Effector memory CD8-positive, alpha-beta T cell (primary cell): ENCODE measurements around the gene FOXL1.

Experiments
- ATAC-seq: fragments of 150-1000 bp; cut with Tn5 transposase; replicated peaks from 2 replicates; pipeline ENCODE4 v1.10.0; 2021; ENCODE audit warnings: mild to moderate bottlenecking, moderate library complexity
- DNase-seq, 3 experiments: peaks; one replicate each; pipeline ENCODE4 v3.0.0; 2021
- H3K27ac Mint-ChIP-seq, 2 donors: one replicate each; pipeline ENCODE4 v1.8.0; 2022; ENCODE audit warnings: mild to moderate bottlenecking in 2 of 2, mixed read lengths in 2 of 2, moderate library complexity in 2 of 2
- H3K27me3 Mint-ChIP-seq, 2 donors: one replicate each; pipeline ENCODE4 v1.8.0; 2022; ENCODE audit warnings: mixed read lengths in 2 of 2
- H3K36me3 Mint-ChIP-seq: one replicate; pipeline ENCODE4 v1.8.0; 2022; ENCODE audit warnings: mild to moderate bottlenecking, moderate library complexity, mixed read lengths; ENCODE audit not compliant: insufficient read depth
- H3K4me1 Mint-ChIP-seq, 2 donors: one replicate each; pipeline ENCODE4 v1.8.0; 2022; ENCODE audit warnings: low read depth in 2 of 2, mixed read lengths in 2 of 2
- H3K4me3 Mint-ChIP-seq, 2 donors: one replicate each; pipeline ENCODE4 v1.8.0; 2022; ENCODE audit warnings: mild to moderate bottlenecking in 2 of 2, mixed read lengths in 2 of 2, moderate library complexity in 2 of 2
- H3K9me3 Mint-ChIP-seq, 2 donors: one replicate each; pipeline ENCODE4 v1.8.0; 2022; ENCODE audit warnings: mixed read lengths in 2 of 2

Gene FOXL1

GRCh38 chr16:86567701-86568581 is 10.4 kb upstream of the FOXL1 start:
- no peaks in the 10 kb centered on the region for H3K9me3 Mint-ChIP-seq
- H3K27ac Mint-ChIP-seq, result no peak overlapping the region
- no peak for DNase-seq
- H3K27me3 Mint-ChIP-seq, result peaks cover 55 to 85% of the 10 kb centered on the region in 2 donors
- peaks cover 8 to 14% of the 10 kb centered on the region in 2 donors for H3K4me1 Mint-ChIP-seq
- no peak for ATAC-seq
- peaks cover 9% of the 10 kb centered on the region for H3K36me3 Mint-ChIP-seq
- peak overlapping the region in 1 of 2 donors; percentile 47 for H3K4me3 Mint-ChIP-seq

DNA sequence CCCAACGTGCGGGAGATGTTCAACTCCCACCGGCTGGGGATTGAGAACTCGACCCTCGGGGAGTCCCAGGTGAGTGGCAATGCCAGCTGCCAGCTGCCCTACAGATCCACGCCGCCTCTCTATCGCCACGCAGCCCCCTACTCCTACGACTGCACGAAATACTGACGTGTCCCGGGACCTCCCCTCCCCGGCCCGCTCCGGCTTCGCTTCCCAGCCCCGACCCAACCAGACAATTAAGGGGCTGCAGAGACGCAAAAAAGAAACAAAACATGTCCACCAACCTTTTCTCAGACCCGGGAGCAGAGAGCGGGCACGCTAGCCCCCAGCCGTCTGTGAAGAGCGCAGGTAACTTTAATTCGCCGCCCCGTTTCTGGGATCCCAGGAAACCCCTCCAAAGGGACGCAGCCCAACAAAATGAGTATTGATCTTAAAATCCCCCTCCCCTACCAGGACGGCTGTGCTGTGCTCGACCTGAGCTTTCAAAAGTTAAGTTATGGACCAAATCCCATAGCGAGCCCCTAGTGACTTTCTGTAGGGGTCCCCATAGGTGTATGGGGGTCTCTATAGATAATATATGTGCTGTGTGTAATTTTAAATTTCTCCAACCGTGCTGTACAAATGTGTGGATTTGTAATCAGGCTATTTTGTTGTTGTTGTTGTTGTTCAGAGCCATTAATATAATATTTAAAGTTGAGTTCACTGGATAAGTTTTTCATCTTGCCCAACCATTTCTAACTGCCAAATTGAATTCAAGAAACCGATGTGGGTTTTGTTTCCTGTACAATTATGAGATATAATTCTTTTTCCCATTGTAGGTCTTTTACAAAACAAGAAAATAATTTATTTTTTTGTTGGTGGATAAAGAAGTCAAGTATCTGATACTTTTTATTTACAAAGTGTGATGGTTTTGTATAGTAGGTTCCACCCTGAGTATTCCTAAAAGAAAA is 9.4 kb upstream of the FOXL1 start:
- Mint-ChIP-seq H3K27me3 (peaks cover 56 to 85% of the 10 kb centered on the region in 2 donors), H3K36me3 (peaks cover 9% of the 10 kb centered on the region), H3K9me3 (no peaks in the 10 kb centered on the region), H3K4me1 (peaks cover 2 to 8% of the 10 kb centered on the region in 2 donors), H3K4me3 (peak overlapping the region in 1 of 2 donors; percentile 33), H3K27ac (no peak overlapping the region)
- DNase-seq (no peak), ATAC-seq (no peak)

- H3K27me3 Mint-ChIP-seq, result peaks cover 56 to 85% of the 10 kb centered on the region in 2 donors
- H3K4me1 Mint-ChIP-seq, result peaks cover 0 to 5% of the 10 kb centered on the region in 2 donors
- ATAC-seq (no peak), DNase-seq (no peak)
- no peak overlapping the region for H3K27ac Mint-ChIP-seq
- no peak overlapping the region for H3K4me3 Mint-ChIP-seq
- H3K9me3 Mint-ChIP-seq, result no peaks in the 10 kb centered on the region
- H3K36me3 Mint-ChIP-seq, result peaks cover 9% of the 10 kb centered on the region
Observed at GRCh38 chr16:86569701-86570447, 8.5 kb upstream of the FOXL1 start.

DNA sequence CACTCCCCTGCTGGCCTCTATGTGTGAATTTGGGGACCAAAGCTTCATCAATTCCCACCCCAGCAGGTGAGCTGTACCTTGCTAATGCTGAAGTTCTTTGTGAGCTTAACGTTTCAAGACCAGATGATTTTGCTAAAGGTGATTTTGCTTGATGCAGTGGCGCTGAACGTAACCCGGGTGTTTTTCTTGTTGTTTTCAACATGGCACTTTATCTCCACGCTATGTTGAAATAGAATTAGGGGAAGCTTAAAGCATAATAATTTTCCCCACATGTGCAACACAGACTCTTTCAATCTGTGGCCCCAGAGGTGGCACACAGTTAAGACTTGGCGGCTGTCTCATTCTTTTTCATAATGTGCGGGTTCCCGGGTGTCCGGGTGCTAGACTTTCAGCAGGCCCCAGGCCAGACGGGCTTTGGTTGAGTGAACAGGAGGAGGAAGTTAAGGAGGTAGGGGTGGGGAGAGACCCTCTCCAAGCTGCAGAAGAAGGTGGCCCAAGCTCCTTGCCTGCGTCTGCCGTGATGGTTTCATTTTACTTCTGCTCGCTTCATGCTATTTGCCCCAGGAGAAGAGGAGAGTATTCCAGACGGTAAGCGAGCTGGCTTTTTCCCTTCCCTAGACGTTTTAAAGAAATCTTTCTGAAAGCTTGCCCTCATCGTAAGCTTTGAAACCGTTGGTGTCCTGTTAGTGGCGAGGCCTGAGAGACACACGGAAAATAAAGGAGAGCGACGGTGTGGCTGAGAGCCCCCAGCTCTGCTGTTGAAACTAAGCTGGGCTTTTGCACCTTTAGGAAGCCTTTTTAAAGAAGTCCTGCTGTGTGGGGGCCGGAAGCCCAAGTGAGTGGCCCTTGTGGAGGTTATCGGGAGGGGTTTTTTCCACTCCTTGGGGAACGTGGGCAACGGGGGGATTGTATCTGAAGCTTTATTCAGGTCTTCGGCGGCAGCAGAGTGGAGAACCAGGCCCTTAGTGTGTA is 7.5 kb upstream of the FOXL1 start:
- Mint-ChIP-seq H3K9me3 (no peaks in the 10 kb centered on the region), H3K27ac (no peak overlapping the region), H3K4me3 (no peak overlapping the region), H3K27me3 (peaks cover 54 to 85% of the 10 kb centered on the region in 2 donors), H3K36me3 (peaks cover 9% of the 10 kb centered on the region), H3K4me1 (peaks cover 0 to 3% of the 10 kb centered on the region in 2 donors)
- ATAC-seq (no peak), DNase-seq (no peak)

- H3K27me3 Mint-ChIP-seq, result peaks cover 58 to 89% of the 10 kb centered on the region in 2 donors
- DNase-seq (no peak), ATAC-seq (no peak)
- peaks cover 3 to 7% of the 10 kb centered on the region in 2 donors for H3K4me1 Mint-ChIP-seq
- no peak overlapping the region for H3K27ac Mint-ChIP-seq
- no peaks in the 10 kb centered on the region for H3K9me3 Mint-ChIP-seq
- no peak overlapping the region for H3K4me3 Mint-ChIP-seq
- peaks cover 9% of the 10 kb centered on the region for H3K36me3 Mint-ChIP-seq
Observed at GRCh38 chr16:86571530-86571915, 6.8 kb upstream of the FOXL1 start.

GRCh38 chr16:86572041-86572521 is 6.3 kb upstream of the FOXL1 start:
- ATAC-seq (no peak), DNase-seq (no peak)
- Mint-ChIP-seq H3K4me1 (peaks cover 3 to 10% of the 10 kb centered on the region in 2 donors), H3K27me3 (peaks cover 63 to 93% of the 10 kb centered on the region in 2 donors), H3K4me3 (no peak overlapping the region), H3K27ac (no peak overlapping the region), H3K36me3 (peaks cover 9% of the 10 kb centered on the region), H3K9me3 (no peaks in the 10 kb centered on the region)

- Mint-ChIP-seq H3K4me3 (no peak overlapping the region), H3K9me3 (no peaks in the 10 kb centered on the region), H3K36me3 (peaks cover 6% of the 10 kb centered on the region), H3K4me1 (peaks cover 3 to 10% of the 10 kb centered on the region in 2 donors), H3K27me3 (peaks cover 65 to 93% of the 10 kb centered on the region in 2 donors), H3K27ac (no peak overlapping the region)
- DNase-seq, result no peak
- no peak for ATAC-seq
Observed at GRCh38 chr16:86572606-86573005, 5.7 kb upstream of the FOXL1 start.

DNA sequence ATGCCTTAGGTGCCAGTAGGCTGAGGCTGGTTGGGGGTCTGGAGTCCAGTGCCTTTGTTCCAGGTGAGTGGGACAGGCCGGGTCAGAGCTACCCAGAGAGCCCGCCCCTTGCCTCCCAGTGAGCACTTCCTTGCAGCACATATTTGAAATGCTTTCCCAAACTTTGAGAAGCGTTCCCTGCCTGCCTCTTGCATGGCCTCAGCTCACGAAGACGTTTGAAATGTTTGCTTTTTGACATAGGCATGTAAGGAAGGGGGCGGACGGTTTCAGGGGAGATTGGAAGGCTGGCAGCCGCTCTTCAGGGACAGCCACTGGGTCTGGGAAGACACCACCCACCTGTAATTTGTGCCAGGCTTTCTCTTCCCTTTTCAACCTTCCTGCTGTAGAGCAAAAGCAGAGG is 5.1 kb upstream of the FOXL1 start:
- H3K36me3 Mint-ChIP-seq, result peaks cover 6% of the 10 kb centered on the region
- no peak overlapping the region for H3K4me3 Mint-ChIP-seq
- H3K9me3 Mint-ChIP-seq, result no peaks in the 10 kb centered on the region
- H3K27ac Mint-ChIP-seq, result no peak overlapping the region
- H3K27me3 Mint-ChIP-seq, result peaks cover 70 to 98% of the 10 kb centered on the region in 2 donors
- peaks cover 3 to 10% of the 10 kb centered on the region in 2 donors for H3K4me1 Mint-ChIP-seq
- DNase-seq (no peak), ATAC-seq (no peak)

DNA sequence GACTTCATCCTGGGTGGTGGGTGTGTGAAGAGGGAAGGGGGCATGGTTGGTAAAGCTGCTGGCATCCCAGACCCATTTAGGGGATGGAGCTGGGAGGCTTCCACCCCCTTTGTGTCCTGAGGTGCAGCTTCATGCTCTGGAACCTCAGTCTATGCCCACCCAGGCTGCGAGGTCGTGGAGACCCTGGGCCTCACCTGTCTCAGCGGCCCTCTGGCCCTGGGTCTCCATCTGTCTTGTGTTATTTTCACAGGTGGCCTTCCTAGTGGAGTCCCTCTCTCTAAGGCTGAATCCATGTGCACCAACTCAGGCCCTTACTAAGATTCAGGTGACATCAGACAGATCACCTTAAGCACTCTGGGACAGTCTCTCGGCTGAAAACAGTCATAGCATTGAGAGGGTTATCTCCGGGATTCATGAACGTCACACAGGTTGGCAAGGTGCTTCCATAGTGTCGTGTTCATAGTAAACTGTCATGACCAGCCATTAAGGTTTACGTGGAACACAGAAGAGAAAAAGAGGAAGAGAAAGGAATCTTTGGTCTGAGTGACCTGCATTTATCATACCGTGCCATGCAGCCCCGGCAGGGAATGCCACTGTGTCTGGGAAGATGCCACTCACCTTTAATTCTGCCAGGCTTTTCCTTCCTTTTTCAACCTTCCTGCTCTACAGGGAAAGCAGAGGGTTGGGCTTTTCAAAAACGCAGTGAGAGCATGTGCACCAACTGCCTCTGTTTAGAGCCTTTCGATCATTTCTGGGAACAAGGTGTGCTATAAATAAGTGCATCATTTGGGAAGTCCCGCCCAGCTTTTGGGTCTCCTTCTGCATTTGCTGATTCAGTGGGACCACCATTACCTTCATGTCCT is 4.5 kb upstream of the FOXL1 start:
- Mint-ChIP-seq H3K4me1 (peaks cover 3 to 6% of the 10 kb centered on the region in 2 donors), H3K9me3 (no peaks in the 10 kb centered on the region), H3K4me3 (no peak overlapping the region), H3K27ac (no peak overlapping the region), H3K36me3 (peaks cover 3% of the 10 kb centered on the region), H3K27me3 (peaks cover 74 to 100% of the 10 kb centered on the region in 2 donors)
- DNase-seq (no peak), ATAC-seq (no peak)

DNA sequence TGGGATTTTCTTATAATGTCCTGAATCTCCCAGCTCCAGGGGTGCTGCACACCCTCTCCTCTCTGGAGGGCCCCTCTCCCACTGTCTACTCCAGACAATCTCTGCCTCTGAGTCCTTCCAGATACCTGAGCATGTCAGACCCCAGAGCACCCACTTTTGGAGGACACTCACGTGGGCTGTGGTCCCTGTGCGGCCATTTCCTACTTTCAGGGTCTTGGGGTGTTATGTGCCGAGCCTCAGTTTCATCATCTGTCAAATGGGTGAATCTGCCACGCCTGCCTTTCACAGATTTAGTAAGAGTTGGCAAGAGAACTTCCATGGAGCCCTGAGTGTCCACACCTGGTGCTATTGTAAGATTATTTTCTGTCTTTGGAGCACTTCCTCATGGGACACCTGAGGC is 3.7 kb upstream of the FOXL1 start:
- DNase-seq (no peak), ATAC-seq (no peak)
- peaks cover 4 to 6% of the 10 kb centered on the region in 2 donors for H3K4me1 Mint-ChIP-seq
- H3K9me3 Mint-ChIP-seq, result no peaks in the 10 kb centered on the region
- H3K36me3 Mint-ChIP-seq, result no peaks in the 10 kb centered on the region
- H3K27me3 Mint-ChIP-seq, result peaks cover 74 to 100% of the 10 kb centered on the region in 2 donors
- H3K27ac Mint-ChIP-seq, result no peak overlapping the region
- no peak overlapping the region for H3K4me3 Mint-ChIP-seq

GRCh38 chr16:86575095-86575685 is 3.2 kb upstream of the FOXL1 start:
- ATAC-seq, result no peak
- peak overlapping the region; percentile 70 to 71 for H3K4me3 Mint-ChIP-seq

More at GRCh38 chr16:86575095-86575685, 3.2 kb upstream of the FOXL1 start:
- H3K9me3 Mint-ChIP-seq, result no peaks in the 10 kb centered on the region
- no peak overlapping the region for H3K27ac Mint-ChIP-seq
- no peak for DNase-seq
- H3K4me1 Mint-ChIP-seq, result peaks cover 6% of the 10 kb centered on the region in 2 donors
- no peaks in the 10 kb centered on the region for H3K36me3 Mint-ChIP-seq
- peaks cover 79 to 100% of the 10 kb centered on the region in 2 donors for H3K27me3 Mint-ChIP-seq
